GM13977 (cell line): ENCODE data around the gene ITCH.

Experiments used
- DNase-seq: peaks from one replicate; pipeline ENCODE4 v3.0.0; 2012; ENCODE audit warnings: low spot score
- CTCF ChIP-seq: IDR thresholded peaks from 2 replicates; pipeline ENCODE4 v1.5.1; 2012; ENCODE audit warnings: mild to moderate bottlenecking, control low read depth; ENCODE audit not compliant: insufficient read depth; ENCODE audit errors: extremely low read depth, missing control alignments
- in situ Hi-C: fragments of 300-500 bp; cut with MboI; formaldehyde crosslinking; loops from one replicate; pipeline ENCODE4 v1.12.0; 2022; ENCODE audit warnings: low sequenced_read_pairs, low pct_unique_long_range_greater_than_20kb, mixed read lengths, inconsistent platforms; ENCODE audit not compliant: unreplicated experiment

Gene ITCH

GRCh38 chr20:34448517-34448916 lies 85.4 kb downstream of the ITCH start:
- in situ Hi-C loops = no loop called here
- no peak for DNase-seq
- no peak for TF ChIP-seq CTCF

GRCh38 chr20:34449674-34450592 lies 86.9 kb downstream of the ITCH start:
- TF ChIP-seq CTCF = no peak
- in situ Hi-C loops = no loop called here
- no peak for DNase-seq

- no peak for TF ChIP-seq CTCF
- DNase-seq = no peak
- in situ Hi-C loops = no loop called here
Observed at GRCh38 chr20:34452281-34452982, 89.4 kb downstream of the ITCH start.

GRCh38 chr20:34458631-34459030 lies 95.6 kb downstream of the ITCH start:
- TF ChIP-seq CTCF = no peak
- in situ Hi-C loops = no loop called here
- DNase-seq = no peak

GRCh38 chr20:34459209-34459897 lies 96.3 kb downstream of the ITCH start:
- TF ChIP-seq CTCF = no peak
- in situ Hi-C loops = no loop called here
- no peak for DNase-seq

GRCh38 chr20:34461779-34462087 lies 98.7 kb downstream of the ITCH start:
- in situ Hi-C loops = no loop called here
- no peak for DNase-seq
- no peak for TF ChIP-seq CTCF
